Thoracic aorta (tissue), 2 donors: Measurements from ENCODE around the gene SLC9A4. TPM values are rescaled to one million over a fixed set of nuclear protein-coding genes. Genes with fewer than 3 reads are reported as not detected.

Experiments used
- ATAC-seq: fragments of 150-250 bp; one replicate; pipeline ENCODE4 v1.8.0; 2017; ENCODE audit warnings: low read depth; ENCODE audit not compliant: insufficient number of reproducible peaks, low FRiP score
- DNase-seq: peaks from one replicate; pipeline ENCODE4 v3.0.0-alpha.2; 2020; ENCODE audit warnings: low spot score
- H3K27ac ChIP-seq, 2 donors: fragments of 200-600 bp; sonication (generic); 1 replicate in 1 of 2; 2 replicates in 1 of 2; pipeline ENCODE4 v1.5.1; 2016; ENCODE audit warnings: mild to moderate bottlenecking in 2 of 2, moderate library complexity in 2 of 2
- H3K27me3 ChIP-seq: fragments of 200-600 bp; sonication (generic); replicated peaks from 2 replicates; pipeline ENCODE4 v1.6.0; 2016; ENCODE audit warnings: mild to moderate bottlenecking; ENCODE audit not compliant: insufficient read depth
- H3K36me3 ChIP-seq: fragments of 200-600 bp; sonication (generic); one replicate; pipeline ENCODE4 v1.5.1; 2016
- H3K4me1 ChIP-seq, 2 donors: fragments of 200-600 bp; sonication (generic); 1 replicate in 1 of 2; 2 replicates in 1 of 2; pipeline versions ENCODE4 v1.5.1 to v1.6.0; 2016; ENCODE audit warnings: low read depth in 2 of 2, mild to moderate bottlenecking in 1 of 2; ENCODE audit not compliant: control insufficient read depth in 1 of 2
- H3K4me3 ChIP-seq: fragments of 200-600 bp; sonication (generic); 2 replicates; pipeline ENCODE4 v1.5.1; 2016; ENCODE audit warnings: mild to moderate bottlenecking
- H3K9me3 ChIP-seq: fragments of 200-600 bp; sonication (generic); 2 replicates; pipeline ENCODE4 v1.5.1; 2016
- total RNA-seq, 2 donors: library from RNA; depleted of rRNA; stranded (reverse); fragments of >200 nt; gene quantifications; one replicate each; pipeline versions ENCODE4 v1.1.0 to v1.2.3, GENCODE V29; 2016
- TF ChIP-seq, protein P1 (sequence below): fragments of 200-600 bp; sonication (generic); IDR thresholded peaks from one replicate; pipeline ENCODE4 v1.5.1; 2019; ENCODE audit warnings: antibody characterized with exemption

Gene SLC9A4
- total RNA-seq, 2 donors from 2014 or later: 1.4 TPM; not detected in 1

DNA sequence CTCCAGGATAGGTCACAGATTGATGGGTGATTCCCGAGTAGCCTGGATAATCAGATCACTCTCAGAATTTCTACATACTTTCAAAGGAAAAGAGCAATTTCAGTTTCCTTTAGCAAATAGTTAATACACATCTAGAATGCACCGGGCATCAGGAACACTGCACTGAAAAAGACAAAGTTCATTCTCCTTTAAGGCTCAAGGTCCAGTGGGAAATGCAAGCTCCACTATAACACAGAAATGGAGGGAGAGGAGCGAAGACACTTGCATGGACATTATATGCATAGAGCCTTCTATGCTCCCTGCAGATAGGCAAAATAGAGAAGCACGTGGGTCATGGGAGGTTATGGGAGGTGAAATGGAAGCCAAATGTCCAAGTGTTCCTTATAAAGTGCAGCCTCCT lies 49.1 kb downstream of the SLC9A4 start:
- Histone ChIP-seq H3K36me3 (no peaks in the 10 kb centered on the region), H3K4me1 (no peaks in the 10 kb centered on the region), H3K4me3 (no peak overlapping the region), H3K27me3 (no peaks in the 10 kb centered on the region), H3K27ac (no peak overlapping the region), H3K9me3 (no peaks in the 10 kb centered on the region)
- ATAC-seq (no peak), DNase-seq (no peak)
- TF ChIP-seq, protein P1, sequence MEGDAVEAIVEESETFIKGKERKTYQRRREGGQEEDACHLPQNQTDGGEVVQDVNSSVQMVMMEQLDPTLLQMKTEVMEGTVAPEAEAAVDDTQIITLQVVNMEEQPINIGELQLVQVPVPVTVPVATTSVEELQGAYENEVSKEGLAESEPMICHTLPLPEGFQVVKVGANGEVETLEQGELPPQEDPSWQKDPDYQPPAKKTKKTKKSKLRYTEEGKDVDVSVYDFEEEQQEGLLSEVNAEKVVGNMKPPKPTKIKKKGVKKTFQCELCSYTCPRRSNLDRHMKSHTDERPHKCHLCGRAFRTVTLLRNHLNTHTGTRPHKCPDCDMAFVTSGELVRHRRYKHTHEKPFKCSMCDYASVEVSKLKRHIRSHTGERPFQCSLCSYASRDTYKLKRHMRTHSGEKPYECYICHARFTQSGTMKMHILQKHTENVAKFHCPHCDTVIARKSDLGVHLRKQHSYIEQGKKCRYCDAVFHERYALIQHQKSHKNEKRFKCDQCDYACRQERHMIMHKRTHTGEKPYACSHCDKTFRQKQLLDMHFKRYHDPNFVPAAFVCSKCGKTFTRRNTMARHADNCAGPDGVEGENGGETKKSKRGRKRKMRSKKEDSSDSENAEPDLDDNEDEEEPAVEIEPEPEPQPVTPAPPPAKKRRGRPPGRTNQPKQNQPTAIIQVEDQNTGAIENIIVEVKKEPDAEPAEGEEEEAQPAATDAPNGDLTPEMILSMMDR: no peak

- no peaks in the 10 kb centered on the region for H3K36me3 ChIP-seq
- H3K4me3 ChIP-seq: no peak overlapping the region
- ATAC-seq (no peak), DNase-seq (no peak)
- H3K27ac ChIP-seq: no peak overlapping the region
- H3K9me3 ChIP-seq: no peaks in the 10 kb centered on the region
- H3K4me1 ChIP-seq: no peaks in the 10 kb centered on the region
- H3K27me3 ChIP-seq: no peaks in the 10 kb centered on the region
- TF ChIP-seq, protein P1: no peak
Measured at GRCh38 chr2:102522890-102523289, 49.9 kb downstream of the SLC9A4 start.

DNA sequence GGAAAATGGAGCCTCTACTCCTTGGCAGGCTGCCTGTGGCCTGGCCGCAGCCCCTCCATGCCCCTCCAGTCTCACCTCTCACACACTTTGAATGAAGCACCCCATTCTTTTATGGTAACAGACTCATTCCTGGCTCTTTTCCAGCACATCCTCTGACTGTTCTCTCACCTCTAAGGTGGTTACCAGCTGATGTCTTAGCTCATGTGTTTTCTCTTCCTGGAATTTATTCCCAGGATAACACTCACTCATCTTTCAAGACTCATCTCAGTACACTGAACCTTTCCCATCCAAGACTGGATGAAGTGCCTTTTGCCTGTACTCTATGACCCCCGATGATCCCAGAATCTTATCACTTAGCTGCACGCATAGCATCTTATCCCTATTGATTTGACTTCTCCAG lies 50.6 kb downstream of the SLC9A4 start:
- no peak for ATAC-seq
- no peaks in the 10 kb centered on the region for H3K27me3 ChIP-seq
- no peaks in the 10 kb centered on the region for H3K9me3 ChIP-seq
- no peak overlapping the region for H3K4me3 ChIP-seq
- no peaks in the 10 kb centered on the region for H3K4me1 ChIP-seq
- H3K36me3 ChIP-seq: no peaks in the 10 kb centered on the region
- TF ChIP-seq, protein P1: no peak
- no peak for DNase-seq
- H3K27ac ChIP-seq: no peak overlapping the region

DNA sequence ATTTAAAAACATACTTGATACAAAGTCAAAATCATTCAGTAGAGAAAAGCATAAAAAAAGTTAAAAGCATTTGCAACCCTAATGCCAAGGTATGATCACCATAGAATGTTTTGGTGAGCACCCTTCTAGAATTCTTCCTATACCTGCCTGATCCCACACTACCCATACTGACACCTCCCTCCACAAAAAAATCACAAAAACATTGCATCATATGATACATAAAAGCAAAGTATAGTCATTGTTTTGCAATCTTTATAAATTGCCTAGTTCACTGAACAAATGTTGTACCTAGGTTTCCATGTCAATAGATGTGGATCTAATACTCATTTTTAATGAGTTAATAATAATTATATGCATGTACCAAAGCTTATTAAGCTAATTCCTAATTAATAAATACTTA lies 54.1 kb downstream of the SLC9A4 start:
- no peaks in the 10 kb centered on the region for H3K4me1 ChIP-seq

DNA sequence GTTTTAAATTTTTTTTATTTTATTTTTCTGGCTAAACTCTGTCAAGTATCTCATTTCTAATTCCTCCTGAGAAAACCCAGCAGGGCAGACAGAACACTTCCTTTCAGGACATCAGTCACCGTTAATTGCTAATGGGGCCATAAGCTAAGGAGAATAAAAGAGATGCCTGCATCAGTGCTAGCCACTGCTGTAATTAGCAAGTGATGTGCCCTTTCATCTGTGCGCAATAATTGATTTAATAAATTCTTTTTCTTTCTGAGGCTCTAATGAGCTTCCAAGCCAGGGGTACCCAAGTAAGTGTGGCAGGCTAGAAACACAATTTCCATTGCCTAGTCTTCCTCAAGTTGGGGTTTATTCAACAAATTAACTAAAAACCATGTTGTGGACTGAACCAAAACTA lies 65.5 kb downstream of the SLC9A4 start:
- ATAC-seq (no peak), DNase-seq (no peak)
- Histone ChIP-seq H3K4me3 (no peak overlapping the region), H3K4me1 (peaks cover 5 to 25% of the 10 kb centered on the region in 2 donors), H3K36me3 (no peaks in the 10 kb centered on the region), H3K9me3 (no peaks in the 10 kb centered on the region), H3K27me3 (no peaks in the 10 kb centered on the region), H3K27ac (no peak overlapping the region)
- TF ChIP-seq, protein P1: no peak

More for the DNA sequence above, 54.1 kb downstream of the SLC9A4 start:
- no peak for DNase-seq
- no peak overlapping the region for H3K27ac ChIP-seq
- ATAC-seq: no peak
- H3K27me3 ChIP-seq: no peaks in the 10 kb centered on the region
- H3K36me3 ChIP-seq: no peaks in the 10 kb centered on the region
- H3K4me3 ChIP-seq: no peak overlapping the region
- TF ChIP-seq, protein P1: no peak
- no peaks in the 10 kb centered on the region for H3K9me3 ChIP-seq
